GM19468 (cell line): ENCODE measurements around the gene NDUFA8.

Source experiments
- ATAC-seq: cut with Tn5 transposase; IDR thresholded peaks from one replicate; pipeline ENCODE4 v1.9.1; 2021; ENCODE audit warnings: mild to moderate bottlenecking, moderate library complexity, moderate number of reproducible peaks; ENCODE audit not compliant: unreplicated experiment; ENCODE audit errors: extremely low read depth

NDUFA8 gene

DNA sequence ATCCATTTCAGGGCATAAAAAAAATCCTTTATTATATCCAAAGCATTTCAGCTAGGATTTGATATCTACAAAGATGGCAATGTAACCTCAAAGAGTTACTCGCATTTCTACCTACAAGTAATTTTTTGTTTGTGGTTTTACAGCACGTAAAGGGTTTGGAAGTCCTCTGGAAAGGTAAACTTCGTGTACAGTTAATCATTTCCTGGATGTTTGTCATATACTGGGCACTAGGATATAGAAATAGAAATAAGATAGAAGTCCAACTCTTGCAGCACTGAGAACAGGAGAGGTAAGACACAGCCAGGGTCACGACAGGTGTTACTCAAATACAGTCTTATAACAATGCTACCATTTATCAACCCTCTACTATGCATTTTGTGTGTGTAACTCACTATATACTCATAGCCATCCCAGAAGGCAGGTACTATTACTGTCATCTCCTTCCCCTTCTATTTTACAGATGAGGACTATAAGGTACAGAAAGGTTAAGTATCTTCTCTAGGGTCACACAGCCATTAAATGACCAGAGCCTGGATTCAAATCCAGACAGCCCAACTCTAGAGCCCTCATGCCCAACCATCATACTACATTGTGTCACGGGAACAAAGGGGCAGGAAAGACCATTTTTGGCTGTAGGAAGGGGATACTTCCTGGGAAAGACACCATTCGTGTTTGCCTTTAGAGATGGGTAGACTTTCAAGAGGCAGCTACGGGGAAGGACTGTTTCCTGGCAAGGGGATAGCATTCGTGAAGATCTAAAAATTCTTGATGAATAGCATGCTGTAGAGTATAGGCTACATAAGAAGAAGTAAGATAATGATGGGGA, 19.0 kb downstream of the NDUFA8 start:
- no peak for ATAC-seq

DNA sequence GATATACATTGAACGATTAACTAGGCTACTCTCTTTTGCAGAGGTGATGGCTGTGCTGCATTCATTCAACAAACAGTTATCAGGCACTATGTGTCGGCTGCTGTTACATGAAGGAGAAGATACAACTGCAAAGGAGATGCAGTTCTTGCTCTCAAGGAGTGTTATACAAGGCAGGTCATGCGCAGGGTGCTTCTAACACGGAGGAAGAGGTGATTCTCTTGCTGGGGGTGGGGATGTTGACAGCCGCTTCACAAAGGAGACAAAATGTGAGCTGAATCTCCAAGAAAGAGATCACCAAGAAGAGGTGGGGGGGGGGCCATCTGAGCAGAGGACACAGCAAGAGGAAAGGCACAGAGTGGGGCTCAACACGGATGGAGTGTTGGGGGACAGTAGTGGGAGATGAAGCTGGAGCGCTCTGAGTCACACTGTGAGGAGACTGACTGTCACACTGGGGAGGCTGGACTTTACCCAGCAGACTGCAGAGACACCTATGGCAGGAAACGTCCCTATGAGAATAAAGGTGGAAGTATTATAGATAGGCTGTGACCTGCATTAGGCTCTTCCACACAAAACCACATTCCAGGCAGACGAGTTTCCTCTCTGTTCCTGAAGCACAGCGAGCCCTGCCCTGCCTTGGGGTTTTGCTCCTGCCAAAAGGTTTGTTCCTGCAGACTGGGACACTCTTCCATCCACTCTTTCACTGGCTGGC, 20.9 kb downstream of the NDUFA8 start:
- ATAC-seq, result no peak

DNA sequence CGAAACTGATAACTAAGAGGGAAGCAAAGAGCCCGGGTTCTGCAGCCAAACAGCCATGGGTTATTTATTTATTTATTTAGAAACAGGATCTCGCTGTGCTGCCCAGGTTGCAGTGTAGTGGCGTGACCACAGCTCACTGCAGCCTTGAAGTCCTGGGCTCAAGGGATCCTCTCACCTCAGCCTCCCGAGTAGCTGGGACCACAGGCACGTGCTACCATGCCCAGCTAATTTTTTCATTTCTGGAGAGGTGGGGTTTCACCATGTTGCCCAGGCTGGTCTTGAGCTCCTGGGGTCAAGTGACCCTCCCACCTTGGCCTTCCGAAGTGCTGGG, 24.1 kb downstream of the NDUFA8 start:
- ATAC-seq, result no peak

DNA sequence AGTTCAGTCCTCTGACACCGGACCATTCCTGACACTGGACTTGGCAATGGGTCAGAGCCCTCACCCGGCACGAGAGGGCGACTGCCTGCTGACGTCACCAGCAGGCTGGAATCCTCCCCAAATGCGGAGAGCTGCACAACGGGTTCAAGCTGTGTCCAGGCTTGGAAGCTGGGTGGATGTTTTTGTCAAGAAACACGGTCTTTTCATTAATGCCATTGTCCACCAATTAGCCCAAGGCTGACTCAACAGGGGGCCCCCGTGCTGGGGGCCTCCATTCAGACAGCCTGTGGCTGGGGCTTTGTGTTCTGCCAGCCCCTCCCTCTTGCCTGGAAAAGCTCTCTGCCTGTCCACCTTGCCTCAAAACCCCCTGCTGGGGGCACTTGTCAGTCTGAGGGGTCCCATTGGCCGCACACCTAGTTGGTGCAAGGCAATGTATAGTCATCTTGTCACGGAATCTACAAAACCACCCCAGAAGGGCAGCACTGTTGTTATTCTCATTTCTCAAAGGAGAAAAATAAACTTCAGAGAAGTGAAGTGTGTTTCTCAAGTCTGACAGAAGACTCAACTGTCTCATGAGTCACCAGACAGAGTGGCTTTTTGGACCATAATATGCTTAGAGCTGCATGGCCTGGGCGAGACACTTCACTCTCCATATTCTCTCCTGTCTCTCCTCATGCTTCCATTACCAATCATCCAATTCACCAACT, 24.6 kb downstream of the NDUFA8 start:
- ATAC-seq, result no peak

DNA sequence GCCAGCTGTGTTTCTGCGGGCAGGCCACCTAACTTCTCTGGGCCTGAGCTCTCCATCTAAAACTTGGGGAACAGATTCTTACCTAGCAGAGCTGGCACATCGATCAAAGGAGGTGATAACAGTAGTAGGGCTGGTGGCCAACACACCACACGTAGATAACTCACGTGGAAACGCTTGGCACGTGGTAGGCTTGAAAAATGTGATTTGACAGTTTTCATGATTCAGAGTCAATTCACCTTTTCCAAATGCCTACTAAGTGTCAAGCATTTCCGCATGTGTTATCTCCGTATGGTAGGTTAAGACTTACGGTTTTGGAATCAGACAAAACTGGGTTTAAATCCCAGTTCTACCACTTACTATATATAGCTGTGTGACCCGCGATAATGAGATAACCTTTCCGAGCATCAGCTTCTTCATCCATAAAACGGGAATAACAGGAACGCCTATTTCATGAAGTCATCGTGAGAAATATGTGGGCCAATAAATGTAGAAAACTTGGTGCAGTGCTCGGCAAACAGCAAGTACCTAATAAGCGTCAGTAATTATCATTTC, 25.5 kb downstream of the NDUFA8 start:
- ATAC-seq, result no peak

DNA sequence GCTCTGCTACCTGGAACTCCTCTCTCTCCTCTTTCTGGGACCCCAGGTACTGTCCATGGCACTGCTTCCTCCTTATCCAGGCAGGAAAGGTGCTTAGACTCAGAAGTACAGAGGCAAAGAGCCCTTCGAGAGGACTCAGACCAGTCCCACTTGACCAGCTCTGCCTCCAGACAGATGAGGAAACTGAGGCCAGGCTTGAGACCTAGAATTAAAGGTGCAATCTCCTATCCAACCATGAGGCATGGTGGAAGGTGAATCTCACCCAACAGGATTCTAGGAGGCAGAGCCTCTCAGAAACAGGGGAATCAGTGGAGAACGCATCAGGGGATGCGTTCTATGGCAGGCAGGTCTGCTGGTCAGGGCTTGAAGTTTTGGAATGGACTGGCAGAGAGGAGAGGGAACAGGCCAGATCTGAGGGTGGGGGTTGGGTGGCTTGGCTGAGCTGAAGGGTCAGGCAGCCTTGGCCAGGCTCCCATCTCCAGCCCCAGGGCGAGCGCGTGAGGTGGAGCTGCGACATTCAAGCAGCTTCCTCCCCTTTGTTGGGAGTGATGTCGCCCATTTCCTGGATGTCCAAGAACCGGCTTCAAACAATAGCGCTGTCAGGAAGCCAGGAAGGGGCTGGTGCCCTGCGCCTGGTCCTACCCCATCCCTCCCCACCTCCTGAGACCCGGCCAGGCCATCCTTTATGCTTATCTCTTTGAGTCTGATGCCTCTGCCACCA, 26.2 kb downstream of the NDUFA8 start:
- ATAC-seq, result no peak

DNA sequence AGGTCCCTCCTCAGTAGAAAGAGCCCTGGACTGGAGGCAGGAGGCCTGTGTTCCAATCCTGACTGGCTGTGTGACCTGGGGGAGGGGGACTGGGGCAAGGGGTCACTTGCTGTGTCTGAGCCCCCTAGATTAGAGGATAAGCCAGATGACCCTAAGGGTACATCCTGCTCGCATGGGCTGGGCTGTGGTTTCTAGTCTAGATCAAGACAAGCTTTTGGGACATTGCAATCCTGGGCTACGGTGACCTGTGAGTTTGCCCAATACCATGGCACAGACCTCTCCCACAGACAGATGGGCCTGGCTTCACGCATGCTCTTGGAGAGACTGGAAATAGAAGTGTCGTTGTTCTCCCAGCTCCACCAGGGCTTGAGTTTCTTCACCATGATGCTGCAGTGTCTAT, 27.0 kb downstream of the NDUFA8 start:
- no peak for ATAC-seq

DNA sequence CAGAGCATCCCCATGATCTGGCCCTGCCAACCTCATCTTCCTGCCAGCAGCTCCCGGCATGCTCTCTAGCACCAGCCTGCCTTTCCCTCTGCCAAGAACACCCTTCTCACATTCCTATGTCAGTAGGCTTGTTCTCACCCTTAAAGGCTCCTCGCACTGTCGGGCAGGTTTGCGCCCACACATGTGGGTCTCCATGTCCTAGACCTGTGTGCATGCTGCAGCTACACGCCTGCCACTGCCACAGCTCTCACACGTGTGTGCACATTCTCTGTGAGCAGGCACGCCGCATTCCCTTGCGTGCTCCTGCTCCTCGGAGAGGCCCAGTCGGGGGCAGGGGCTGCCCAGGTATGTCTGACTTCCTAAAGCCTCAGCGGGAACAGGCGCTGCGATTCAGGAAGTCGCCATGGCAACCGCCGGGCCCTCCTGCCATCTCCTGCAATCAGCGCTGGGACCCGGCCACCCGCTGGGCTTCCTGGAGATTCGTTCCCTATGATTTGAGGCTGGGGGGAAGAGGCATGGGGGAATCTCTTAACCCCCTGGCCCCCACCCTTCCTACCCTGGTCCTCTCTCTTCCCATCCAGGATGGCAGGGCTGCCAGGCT, 28.1 kb downstream of the NDUFA8 start:
- no peak for ATAC-seq

DNA sequence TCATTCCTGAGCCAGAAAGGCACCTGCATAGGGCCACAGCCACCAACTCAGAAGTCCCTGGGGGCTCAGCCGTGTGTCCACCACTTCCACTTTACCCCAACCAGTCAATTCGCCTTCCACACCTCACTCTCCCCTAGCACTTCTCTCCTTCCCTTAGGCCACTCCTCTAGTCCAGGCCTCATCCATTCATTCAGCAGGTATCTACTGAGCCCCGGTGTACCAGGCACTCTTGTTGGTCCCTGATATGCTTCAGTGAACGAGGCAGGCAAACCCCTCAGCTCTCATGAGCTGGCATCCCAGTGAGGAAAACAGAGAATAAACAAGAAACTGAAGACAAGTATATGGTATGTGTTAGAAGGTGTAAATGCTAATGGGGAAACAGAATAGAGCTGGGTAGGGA, 28.7 kb downstream of the NDUFA8 start:
- no peak for ATAC-seq

DNA sequence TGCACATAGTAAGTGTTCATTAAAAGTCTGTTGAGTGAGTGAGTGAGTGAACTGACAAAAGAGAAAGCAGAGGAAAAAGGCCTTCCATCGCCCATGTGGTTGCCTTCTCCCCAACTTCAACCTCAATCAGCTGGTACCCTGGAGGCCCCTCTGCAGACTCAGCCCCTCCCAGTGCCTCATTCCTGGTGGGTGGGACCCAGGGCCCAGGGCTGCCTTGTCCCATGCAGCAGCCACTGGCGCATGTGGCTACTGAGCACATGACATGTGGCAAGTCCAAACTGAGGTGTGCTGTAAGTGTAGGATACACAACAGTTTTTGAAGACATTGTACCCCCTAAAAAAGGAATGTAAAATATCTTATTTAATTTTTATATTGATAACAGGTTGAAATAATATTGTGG, 29.6 kb downstream of the NDUFA8 start:
- ATAC-seq, result no peak

DNA sequence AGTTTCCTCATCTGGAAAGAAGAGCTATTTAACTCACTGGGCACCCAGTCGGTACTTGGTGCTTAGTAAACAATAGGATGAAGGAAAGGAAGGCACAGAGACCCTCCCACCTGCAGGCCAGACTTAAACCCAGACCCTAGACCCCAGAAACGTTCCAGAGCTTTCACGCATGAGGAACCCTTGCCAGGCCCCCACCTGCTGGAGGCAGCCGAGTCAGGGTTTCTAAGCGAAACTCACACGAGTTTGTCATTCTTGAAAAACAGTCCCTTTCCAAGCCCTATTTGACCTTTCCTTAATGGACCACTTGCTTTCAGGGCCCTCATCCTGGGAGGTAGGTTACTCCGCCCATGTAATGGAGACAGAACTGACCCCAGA, 30.6 kb downstream of the NDUFA8 start:
- ATAC-seq, result no peak

DNA sequence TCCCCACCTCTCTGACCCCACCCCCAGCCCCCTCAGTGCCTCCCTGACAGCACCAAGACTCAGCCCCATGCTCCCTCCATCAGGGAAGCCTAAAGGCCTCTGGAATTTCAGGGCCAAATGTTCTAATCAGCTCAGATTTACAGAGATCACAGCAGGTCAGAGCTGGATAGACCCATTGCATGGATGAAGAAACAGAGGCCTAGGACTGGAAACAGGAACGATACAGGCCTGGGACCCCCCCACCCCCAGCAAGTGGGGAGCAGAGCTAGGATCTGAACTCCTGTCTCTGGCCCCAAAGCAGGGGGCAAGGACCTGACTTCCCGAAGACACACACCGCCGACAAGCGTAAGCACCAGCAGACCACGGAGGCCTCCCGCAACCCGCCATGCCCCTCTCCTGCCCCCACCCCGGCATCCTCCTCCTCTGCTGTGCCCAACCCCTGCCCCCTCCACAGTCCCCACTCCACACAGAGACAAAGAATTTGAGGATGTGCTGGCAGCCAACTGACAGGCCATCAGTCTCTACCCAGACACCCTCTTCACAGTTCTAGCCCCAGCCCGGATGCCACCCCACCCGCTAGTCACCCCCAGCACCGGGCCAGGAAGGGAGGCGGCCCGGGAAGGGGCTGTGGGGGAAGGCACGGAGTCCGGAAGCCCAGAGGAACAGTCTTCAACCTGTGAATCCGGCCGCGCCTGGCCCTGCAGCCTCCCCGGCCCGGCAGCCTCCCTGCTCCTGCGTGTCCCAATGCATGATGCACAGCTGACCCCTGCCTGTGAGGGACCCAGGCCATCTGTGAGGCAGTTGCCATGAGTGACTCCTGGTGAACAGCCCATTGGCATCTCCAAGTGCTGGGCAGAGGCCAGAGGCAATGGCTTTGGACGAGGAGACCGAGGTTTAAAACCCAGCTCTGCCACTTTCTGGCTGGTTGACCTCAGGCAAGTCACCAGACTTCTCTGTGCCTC, 31.3 kb downstream of the NDUFA8 start:
- ATAC-seq, result no peak

DNA sequence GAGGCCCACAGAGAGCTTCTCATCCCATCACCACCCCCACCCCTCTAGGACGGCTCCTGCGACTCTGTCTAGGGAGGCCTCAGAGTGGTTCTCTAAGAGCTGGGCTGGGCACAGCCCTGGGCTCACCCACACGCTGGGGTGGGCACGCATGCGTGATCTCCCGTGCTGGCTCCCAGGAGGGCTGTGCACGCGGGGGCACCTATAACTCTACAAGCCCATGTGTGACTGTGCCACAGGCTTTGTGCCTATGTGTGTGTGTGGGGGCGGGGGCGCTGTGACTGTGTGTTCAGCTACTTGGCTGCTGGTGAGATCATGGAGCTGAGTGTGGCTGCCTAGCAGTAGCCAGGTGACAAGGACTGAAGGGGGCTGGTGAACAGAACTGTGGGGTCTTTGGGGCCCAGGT, 32.2 kb downstream of the NDUFA8 start:
- no peak for ATAC-seq

DNA sequence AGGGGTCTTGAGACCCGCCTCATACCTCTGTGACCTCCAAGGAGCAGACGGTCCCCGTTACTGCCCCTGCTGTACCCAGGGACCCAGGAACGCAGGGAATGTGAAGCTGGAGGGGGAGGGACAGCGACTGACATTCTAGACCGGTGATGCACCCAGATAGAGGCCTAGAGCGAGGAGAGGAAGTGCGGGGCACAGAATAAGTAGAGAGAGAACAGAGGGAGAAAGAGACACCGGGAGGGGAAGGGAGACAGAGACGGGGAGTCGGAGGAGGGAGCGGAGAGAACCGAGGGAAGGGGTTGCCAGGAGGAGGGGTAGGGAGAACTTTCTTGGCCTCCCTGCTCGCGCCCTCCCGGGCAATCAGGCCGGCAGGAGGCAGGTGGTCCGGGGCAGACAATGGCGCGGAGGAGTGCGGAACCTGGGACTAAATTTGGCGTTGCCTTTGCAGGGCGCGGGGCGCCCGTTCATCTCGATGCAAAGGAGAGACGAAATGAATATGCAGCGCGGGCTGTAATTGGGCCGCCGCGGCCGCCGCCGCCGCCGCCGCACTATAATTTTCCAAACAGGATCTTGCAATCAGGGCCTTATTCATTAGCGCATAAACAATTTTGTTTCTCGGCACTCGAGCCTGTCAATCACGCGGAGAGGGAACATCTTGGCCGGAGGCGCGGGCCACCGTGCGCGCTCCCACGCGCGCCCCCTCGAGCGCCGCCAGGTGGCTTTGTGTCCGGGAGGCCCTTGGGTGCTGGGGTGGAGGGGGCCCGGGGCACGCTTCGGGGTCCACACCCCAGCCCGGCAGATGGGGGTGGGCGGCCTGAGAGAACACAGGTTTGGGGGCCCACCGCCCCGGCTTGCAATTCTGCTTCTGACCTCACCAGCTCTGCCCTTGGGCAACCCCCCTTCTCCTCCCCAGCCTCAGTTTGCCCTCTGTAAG, 33.0 kb downstream of the NDUFA8 start:
- ATAC-seq, result no peak

DNA sequence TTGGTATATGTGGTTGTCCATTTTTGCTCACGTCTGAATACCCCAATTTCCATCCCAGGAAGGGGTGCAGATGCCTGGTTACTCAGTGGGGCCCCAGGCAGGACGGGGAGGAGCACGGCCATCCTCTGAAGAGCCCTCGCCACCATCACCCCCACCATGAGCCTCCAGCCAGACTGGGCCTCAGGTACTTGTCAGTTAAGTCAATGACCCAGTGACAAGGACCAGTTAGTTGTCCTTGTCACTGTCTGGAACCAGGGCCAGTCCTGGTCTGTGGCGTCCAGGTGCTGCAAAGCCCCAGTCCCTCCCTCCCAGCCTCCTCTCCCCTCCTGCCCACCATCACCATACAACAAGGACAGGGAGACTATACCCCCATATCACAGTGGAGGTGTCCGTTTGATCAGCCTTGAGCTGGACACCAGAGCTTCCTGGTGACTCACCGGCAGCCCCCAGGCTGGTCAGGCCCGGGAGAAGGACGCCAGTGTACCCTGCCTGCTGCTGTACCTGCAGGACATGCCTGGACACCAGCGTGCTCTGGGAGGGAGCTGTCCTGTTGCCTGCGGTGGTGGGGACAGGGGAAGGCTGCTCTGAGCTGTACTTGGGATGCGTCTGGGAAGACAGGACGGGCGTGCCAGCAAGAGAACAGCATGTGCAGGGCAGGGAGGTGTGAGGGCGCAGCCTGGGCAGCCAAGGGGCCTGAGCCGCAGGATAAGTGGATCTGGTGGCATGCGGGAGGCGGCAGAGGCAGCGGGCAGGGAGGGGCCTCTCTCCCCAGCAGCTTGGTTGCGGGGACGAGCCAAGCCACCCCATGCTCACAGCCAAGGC, 33.9 kb downstream of the NDUFA8 start:
- ATAC-seq, result no peak

DNA sequence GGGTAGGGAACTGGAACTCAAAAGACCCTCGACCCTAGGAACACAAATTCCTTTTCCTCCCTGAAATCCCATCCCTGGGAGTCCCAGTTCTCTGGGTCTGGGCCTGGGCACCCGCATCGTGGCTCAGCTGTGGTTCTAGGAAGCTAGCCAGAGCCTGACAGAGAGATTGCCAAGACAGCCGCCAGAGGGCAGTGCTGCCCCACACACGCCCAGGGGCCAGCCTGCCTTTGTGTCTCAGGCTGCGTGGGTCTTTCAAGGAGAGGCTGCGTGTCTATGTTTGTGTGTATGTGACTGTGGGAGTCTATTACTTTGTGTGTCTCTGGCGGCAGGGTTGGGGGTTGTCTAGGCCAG, 34.4 kb downstream of the NDUFA8 start:
- no peak for ATAC-seq

DNA sequence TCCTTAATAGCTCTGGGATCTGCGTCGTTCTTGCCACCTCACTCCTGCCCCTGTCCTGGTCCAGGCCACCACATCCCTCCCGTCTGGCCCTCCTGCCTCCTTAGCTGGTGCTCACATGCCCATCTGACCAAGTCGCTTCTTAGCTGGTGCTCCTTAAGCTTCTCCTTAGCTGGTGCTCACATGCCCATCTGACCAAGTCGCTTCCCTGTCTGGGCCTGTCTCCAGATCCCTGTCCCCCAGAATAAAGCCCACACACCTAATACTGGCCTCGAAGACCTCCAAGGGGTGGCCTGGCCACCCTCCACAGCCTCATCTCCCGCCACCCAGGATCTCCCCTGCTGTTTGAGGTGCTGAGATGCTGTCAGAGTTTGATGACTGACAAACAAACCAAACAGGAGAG, 35.1 kb downstream of the NDUFA8 start:
- ATAC-seq, result no peak
